Measurements from ENCODE around the gene SLC2A5.
A peak's percentile ranks its signal among the peaks of the same experiment; 100 is the strongest.
"Not testable (repeated sequence)": the region's sequence is repeated elsewhere in the genome, so short reads cannot be mapped to it uniquely, and the experiment has no call there.

SLC2A5 gene

GRCh38 chr1:9004031-9004699 lies 65.3 kb downstream of the SLC2A5 start:
- no peak for DNase-seq

GRCh38 chr1:9002215-9002560 lies 67.2 kb downstream of the SLC2A5 start:
- not testable (repeated sequence) for DNase-seq

DNA sequence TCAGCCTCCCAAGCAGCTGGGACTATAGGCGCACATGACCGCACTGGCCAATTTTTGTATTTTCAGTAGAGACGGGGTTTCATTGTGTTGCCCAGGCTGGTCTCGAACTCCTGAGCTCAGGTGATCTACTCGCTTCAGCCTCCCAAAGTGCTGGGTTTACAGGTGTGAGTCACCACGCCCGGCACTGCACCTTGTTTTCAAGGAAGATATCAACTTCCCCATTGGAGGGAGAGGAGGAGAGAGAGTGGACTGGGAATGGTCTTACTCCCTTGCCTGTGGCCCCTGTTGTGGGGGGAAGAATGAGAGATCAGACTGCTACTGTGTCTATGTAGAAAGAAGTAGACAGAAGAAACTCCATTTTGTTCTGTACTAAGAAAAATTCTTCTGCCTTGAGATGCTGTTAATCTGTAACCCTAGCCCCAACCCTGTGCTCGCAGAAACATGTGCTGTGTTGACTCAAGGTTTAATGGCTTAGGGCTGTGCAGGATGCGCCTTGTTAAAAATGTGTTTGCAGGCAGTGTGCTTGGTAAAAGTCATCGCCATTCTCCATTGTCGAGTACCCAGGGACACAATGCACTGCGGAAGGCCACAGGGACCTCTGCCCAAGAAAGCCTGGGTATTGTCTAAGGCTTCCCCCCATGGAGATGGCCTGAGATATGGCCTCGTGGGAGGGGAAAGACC lies 67.8 kb downstream of the SLC2A5 start:
- not testable (repeated sequence) for DNase-seq

- DNase-seq = not testable (repeated sequence)
These were observed 75.3 kb downstream of the SLC2A5 start for GRCh38 chr1:8993962-8994675.

- DNase-seq = no peak
These were observed 76.3 kb downstream of the SLC2A5 start for GRCh38 chr1:8992936-8993687.

- no peak for DNase-seq
These were observed 79.6 kb downstream of the SLC2A5 start for GRCh38 chr1:8989821-8990220.

DNA sequence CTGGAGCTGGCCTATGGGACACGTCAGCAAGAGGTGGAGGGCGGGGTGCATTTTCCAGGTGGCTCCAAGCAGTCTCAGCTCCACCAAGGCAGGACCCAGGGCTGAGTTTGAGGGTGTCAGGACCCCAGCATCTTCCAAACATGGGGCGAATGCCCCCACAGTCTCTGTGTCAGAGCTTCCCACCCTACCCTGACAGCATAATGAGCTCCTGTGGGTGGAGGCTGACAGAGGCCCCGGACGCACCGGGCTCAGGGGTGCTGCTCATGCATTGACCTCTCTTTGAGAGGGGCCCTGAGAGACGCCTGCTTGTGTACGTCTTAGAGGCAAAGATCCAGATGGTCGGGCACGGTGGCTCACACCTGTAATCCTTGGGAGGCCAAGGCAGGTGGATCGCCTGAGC lies 80.4 kb downstream of the SLC2A5 start:
- DNase-seq = no peak

GRCh38 chr1:8988618-8988967 lies 80.8 kb downstream of the SLC2A5 start:
- no peak for DNase-seq

DNA sequence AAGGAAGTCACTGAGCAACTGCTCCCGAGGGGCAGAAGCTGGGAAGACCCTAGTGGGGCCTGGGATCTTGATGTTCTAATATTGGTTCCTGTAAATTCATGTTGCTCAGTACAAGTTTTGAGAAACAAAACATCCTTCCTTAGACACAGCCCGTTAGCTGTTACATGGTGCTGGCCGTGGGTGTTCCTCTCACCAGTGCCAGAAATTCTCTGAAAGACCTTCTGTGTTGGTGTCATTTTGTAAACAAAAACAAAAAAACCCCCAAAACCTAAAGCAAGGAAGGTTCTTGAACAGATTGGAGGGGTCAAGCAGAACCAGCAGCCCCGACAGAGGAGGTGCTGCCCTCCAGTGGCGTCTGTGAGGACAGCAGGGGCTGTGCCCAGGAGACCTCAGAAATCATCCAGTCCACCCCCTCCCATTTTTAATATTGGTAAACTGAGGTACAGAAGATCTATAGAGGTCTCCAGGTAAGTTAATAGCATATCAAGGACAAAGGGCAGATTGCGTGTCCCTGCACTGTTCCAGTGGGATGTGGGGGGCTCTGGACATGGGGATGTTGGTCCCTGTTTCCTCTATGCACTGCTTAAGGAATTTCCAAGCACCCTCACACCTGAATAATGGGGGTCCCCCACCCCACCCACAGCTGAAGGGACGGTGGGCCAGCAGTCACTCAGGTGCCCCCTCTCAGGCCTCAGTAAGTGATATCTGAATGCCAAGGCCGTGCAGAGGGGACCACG lies 81.4 kb downstream of the SLC2A5 start:
- peak; percentile 63 for DNase-seq

GRCh38 chr1:8986814-8987190 lies 82.6 kb downstream of the SLC2A5 start:
- DNase-seq = no peak

DNA sequence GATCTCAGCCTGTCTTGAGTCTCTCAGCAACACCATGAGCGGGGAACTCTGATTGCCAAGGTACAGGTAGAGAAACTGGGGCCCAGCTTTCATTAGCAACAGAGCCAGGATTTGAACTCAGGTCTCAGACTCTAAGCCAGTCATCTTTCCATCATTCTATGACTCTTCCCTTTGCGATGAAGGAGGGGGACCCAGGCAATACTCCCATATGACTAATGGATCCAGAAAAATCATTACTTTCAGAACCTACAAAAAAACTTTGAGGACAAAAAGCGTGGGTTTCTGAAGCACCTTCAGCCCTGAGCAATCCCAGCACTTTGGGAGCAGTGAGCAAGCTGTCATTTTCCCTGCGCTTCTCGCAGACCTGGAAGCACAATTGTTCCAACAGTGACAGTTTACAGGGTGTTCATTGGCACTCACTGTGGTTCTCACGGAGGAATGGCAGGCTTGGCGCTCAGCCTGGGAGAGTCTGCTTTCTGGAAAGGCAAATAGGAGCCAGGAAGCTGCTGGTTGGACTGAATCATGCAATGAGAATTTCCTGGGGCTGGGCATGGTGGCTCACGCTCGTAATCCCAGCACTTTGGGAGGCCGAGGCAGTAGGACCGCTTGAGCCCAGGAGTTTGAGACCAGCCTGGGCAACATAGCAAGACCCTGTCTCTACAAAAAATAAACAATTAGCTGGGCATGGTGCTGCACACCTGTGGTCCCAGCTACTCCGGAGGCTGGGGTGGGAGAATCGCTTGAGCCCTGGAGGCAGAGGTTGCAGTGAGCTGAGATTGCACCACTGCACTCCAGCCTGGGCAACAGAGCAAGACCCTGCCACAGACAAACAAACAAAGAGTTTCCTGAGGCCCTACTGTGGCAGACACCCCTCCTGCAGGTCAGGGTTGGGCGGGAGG lies 83.3 kb downstream of the SLC2A5 start:
- peak; percentile 73 for DNase-seq

All from femur (tissue), 1 donor.